ENCODE measurements around the gene RPUSD4.

GRCh38 chr11:126257764-126258163 is 46.3 kb upstream of the RPUSD4 start:
- no peak for TF ChIP-seq CTCF (IDR thresholded peaks at IDR 0.05)
- no peak for TF ChIP-seq POLR2AphosphoS5 (IDR thresholded peaks at IDR 0.05)
- TF ChIP-seq EP300 (IDR thresholded peaks at IDR 0.05) = no peak

Measured in esophagus muscularis mucosa (tissue), 4 donors.